Psoas muscle (tissue), 8 donors: ENCODE results near the gene TIMP3. TPM values are rescaled to one million over a fixed set of nuclear protein-coding genes. Genes with fewer than 3 reads are reported as not detected.

Source experiments
- ATAC-seq, 4 donors: fragments of 200-7000 bp; cut with Tn5 transposase; one replicate each; pipeline ENCODE4 v1.9.1; 2020; ENCODE audit warnings: moderate library complexity in 3 of 4, mild to moderate bottlenecking in 2 of 4
- DNase-seq, 2 donors: peaks; one replicate each; pipeline ENCODE4 v3.0.0-alpha.2; 2020
- H3K27ac ChIP-seq: fragments of 200-600 bp; one replicate; pipeline ENCODE4 v1.8.0; 2022
- H3K27me3 ChIP-seq, 3 donors: fragments of 200-600 bp in 1 of 3; one replicate each; pipeline versions ENCODE4 v1.6.1 to v1.8.0; 2013 to 2022; ENCODE audit warnings: low read length in 2 of 3, mild to moderate bottlenecking in 2 of 3, moderate library complexity in 1 of 3; ENCODE audit not compliant: insufficient read depth in 3 of 3
- H3K36me3 ChIP-seq, 2 donors: fragments of 200-600 bp in 1 of 2; one replicate each; pipeline versions ENCODE4 v1.6.1 to v1.8.0; 2013 to 2022; ENCODE audit warnings: low read depth in 1 of 2, mild to moderate bottlenecking in 1 of 2, moderate library complexity in 1 of 2; ENCODE audit not compliant: insufficient read depth in 1 of 2
- H3K4me1 ChIP-seq: fragments of 200-600 bp; one replicate; pipeline ENCODE4 v1.8.0; 2022
- H3K4me3 ChIP-seq: fragments of 200-600 bp; one replicate; pipeline ENCODE4 v1.8.0; 2022; ENCODE audit warnings: mild to moderate bottlenecking
- H3K9me3 ChIP-seq: fragments of 200-600 bp; one replicate; pipeline ENCODE4 v1.8.0; 2022
- WGBS, 3 donors: extraction: QIAGEN DNeasy Blood & Tissue Kit; methylation state at CpG; one replicate each; pipeline versions ENCODE4 v1.1.6 to v1.1.7; 2013; 5-methylcytosine and 5-hydroxymethylcytosine counted together
- intact Hi-C, 2 donors: fragments of 100-400 bp; cut with DNase I; formaldehyde crosslinking; loops; one replicate each; pipeline versions ENCODE4 v1.11.0 to v1.14.2; 2022
- polyA plus RNA-seq, 3 donors: library from polyadenylated mRNA; stranded (reverse); fragments of 200-250 nt; gene quantifications; one replicate each; pipeline ENCODE4 v1.2.3, GENCODE V29; 2013
- total RNA-seq, 4 donors: library from RNA; stranded (reverse); fragmentation: NEBNext Ultra II Directional in 2 of 4; extraction: Animal tissue kit (Norgen Biotek cat#: 25700) in 2 of 4; gene quantifications; one replicate each; pipeline versions ENCODE4 v1.2.1 to v1.2.4, GENCODE V29; 2021 to 2023
- TF ChIP-seq, protein P1 (sequence below): fragments of 200-600 bp; IDR thresholded peaks from one replicate; pipeline ENCODE4 v1.8.0; 2022; ENCODE audit warnings: antibody characterized with exemption
- donor health status: healthy with polysubstance abuse.
- donor health status: DM: no; HTN: no; CAD: no; lungs with moderate emphysema.
- donor health status: Bipolar disorder and iron deficiency.
- donor health status: healthy.
- donor health status: DM: yes; HTN: yes; CAD: no.
- donor health status: DM: no; HTN: no; CAD: no.
- donor health status: DM: no; HTN: no; CAD: no.
- donor health status: DM: yes; HTN: yes; CAD: no.

Gene TIMP3
- total and polyA plus RNA-seq, 7 donors = 58.6 to 160 (median 70.7) TPM

DNA sequence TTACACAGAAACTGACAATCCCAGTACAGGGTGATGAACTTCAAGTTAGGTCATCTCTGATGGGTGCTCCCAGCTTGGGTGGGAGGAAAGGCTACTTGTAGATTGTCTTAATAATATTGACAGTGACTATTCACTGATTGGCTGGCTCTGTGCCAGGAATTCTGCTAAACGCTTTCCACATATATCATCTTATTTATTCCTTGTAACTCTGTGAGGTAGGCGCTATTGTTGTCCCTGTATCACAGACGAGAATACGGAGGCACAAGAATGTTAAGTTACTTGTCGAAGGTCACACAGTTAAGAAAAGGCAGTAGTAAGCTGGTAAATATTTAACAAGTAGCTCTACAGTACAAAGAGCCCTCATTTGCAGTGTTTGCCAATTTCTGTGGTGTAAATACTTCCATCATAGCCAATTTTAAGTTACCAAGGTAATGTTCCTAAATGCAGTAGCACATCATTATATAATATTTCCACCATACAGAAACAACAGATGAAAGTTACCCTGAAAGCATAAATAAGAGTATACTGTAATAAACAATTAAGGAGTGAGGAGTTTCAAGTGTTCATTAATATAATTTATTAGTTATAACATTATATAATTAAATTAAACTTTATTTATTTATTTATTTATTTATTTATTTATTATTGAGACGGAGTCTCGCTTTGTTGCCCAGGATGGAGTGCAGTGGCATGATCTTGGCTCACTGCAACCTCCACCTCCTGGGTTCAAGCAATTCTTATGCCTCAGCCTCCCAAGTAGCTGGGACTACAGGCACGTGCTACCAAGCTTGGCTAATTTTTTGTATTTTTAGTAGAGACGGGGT is 11.5 kb upstream of the TIMP3 start:
- Histone ChIP-seq H3K9me3 (no peaks in the 10 kb centered on the region), H3K4me3 (no peak overlapping the region), H3K27me3 (no peaks in the 10 kb centered on the region), H3K4me1 (no peaks in the 10 kb centered on the region), H3K36me3 (no peaks in the 10 kb centered on the region), H3K27ac (no peak overlapping the region)
- ATAC-seq (no peak), DNase-seq (no peak)
- intact Hi-C loops = loop anchor here in 1 of 2 donors (10.0 kb wide), 2 partner anchors 135 to 205 kb away; no protein-coding TSS in a partner anchor
- TF ChIP-seq, protein P1, sequence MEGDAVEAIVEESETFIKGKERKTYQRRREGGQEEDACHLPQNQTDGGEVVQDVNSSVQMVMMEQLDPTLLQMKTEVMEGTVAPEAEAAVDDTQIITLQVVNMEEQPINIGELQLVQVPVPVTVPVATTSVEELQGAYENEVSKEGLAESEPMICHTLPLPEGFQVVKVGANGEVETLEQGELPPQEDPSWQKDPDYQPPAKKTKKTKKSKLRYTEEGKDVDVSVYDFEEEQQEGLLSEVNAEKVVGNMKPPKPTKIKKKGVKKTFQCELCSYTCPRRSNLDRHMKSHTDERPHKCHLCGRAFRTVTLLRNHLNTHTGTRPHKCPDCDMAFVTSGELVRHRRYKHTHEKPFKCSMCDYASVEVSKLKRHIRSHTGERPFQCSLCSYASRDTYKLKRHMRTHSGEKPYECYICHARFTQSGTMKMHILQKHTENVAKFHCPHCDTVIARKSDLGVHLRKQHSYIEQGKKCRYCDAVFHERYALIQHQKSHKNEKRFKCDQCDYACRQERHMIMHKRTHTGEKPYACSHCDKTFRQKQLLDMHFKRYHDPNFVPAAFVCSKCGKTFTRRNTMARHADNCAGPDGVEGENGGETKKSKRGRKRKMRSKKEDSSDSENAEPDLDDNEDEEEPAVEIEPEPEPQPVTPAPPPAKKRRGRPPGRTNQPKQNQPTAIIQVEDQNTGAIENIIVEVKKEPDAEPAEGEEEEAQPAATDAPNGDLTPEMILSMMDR = no peak
- 88 to 91% (median 89%) methylated on average over 9 of the region's 9 CpGs for WGBS, 3 donors

DNA sequence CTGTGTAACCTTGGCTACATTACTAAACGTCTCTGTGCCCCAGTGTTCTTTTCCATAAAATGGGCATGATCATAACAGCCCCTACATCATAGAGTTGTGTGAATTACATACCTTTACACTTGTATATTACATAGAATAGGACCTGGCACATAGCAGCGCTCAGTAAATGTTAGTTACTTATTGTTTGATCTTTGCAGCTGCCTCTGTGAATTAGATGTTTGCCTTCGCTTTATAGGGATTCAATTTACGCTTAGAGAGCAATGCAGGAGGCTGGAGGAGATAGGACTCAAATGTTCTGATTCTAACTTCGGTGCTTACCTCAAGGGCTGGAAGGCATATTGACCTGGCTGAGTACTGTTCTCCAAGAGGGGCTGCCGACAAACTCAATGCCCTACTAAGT is 10.4 kb upstream of the TIMP3 start:
- intact Hi-C loops = loop anchor here in 1 of 2 donors (10.0 kb wide), 2 partner anchors 136 to 204 kb away; no protein-coding TSS in a partner anchor
- Histone ChIP-seq H3K9me3 (no peaks in the 10 kb centered on the region), H3K27me3 (no peaks in the 10 kb centered on the region), H3K4me3 (no peak overlapping the region), H3K4me1 (no peaks in the 10 kb centered on the region), H3K27ac (no peak overlapping the region), H3K36me3 (no peaks in the 10 kb centered on the region)
- ATAC-seq (no peak), DNase-seq (no peak)
- TF ChIP-seq, protein P1 = no peak
- WGBS, 3 donors = 88 to 94% (median 91%) methylated on average over 6 of the region's 6 CpGs

DNA sequence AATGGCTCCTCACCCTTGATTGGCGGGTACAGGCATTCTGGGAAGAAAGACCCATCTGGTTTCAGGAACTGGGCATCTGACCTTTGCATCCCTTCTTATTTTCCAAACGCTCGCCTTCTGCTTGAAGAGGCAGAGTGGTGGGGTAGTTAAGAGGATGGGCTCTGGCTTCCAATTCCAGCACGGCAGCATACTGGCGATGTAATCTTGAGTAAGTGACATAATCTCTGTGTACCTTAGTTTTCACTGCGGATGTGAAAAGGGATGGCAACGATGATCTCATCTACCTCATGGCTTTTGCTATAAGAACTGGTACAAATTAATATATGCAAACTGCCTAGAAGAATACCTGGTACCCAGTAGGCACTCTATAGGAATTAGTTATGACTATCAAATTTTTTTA is 10.0 kb upstream of the TIMP3 start:
- TF ChIP-seq, protein P1 = no peak
- ATAC-seq = no peak
- H3K4me3 ChIP-seq = no peak overlapping the region
- no peak for DNase-seq
- H3K36me3 ChIP-seq = no peaks in the 10 kb centered on the region
- H3K27me3 ChIP-seq = no peaks in the 10 kb centered on the region
- 93 to 97% (median 93%) methylated on average over 7 of the region's 7 CpGs for WGBS, 3 donors
- intact Hi-C loops = loop anchor here in 1 of 2 donors (10.0 kb wide), 2 partner anchors 137 to 203 kb away; no protein-coding TSS in a partner anchor
- H3K27ac ChIP-seq = no peak overlapping the region
- H3K4me1 ChIP-seq = no peaks in the 10 kb centered on the region
- no peaks in the 10 kb centered on the region for H3K9me3 ChIP-seq

DNA sequence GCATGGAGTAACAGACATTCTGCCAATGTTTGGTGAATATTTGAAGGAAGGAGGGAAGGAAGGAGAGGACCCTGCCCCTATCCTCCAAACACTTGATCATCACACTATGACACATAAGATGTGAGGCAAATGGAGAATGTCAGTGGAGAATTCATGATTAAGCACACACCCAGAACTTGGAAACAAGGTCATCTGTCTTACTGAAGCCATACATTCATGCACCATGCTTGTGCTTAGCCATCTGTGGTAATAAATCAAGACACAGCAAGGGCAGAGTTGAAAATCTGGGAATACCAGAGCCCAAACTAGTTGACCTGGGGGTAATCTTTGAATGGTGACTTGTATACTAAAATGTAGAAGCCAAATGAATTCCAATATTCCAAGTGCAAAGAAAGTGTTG is 7.9 kb upstream of the TIMP3 start:
- ATAC-seq (no peak), DNase-seq (no peak)
- Histone ChIP-seq H3K36me3 (no peaks in the 10 kb centered on the region), H3K4me3 (no peak overlapping the region), H3K9me3 (no peaks in the 10 kb centered on the region), H3K27ac (no peak overlapping the region), H3K27me3 (peaks cover 0 to 8% (median 0%) of the 10 kb centered on the region in 3 donors), H3K4me1 (no peaks in the 10 kb centered on the region)
- TF ChIP-seq, protein P1 = no peak
- intact Hi-C loops = loop anchor here in 1 of 2 donors (10.0 kb wide), 2 partner anchors 139 to 201 kb away; no protein-coding TSS in a partner anchor
